ENCODE results near the gene CDK5R2. TPM values are rescaled to one million over a fixed set of nuclear protein-coding genes. Genes with fewer than 3 reads are reported as not detected.

Gene CDK5R2
- total RNA-seq, 2 donors from 2014 or later, result 0.81 to 0.95 TPM

DNA sequence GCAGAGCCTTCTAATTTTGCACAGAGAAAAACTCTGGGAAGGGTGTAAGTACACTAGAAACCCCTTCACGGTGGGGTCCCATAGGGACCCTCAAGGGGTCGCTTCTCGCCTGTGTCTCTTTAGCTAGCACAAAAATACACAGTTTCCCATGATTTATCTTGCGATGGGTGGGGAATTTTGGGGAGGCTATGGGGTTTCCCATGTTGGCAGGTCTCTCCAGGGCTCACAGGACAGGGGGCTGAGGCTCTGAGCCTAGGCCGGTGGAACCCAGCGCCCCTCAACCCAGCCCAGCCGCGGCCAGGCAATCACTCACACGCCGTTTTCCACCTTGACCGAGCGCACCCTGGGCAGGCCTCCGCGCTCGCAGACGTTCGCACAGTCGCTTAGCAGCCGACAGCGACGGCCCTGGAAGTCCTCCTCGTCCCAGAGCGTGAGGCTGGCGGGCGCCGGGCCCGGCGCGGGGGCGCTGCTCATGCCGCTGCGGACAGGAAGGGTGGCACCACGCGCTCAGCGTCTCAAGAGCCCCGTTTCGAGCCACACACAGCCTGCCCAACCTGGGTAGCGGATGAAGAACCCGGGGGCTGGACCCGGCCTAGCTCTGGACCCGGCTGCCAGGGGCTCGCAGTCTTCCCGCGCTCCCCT lies 33.4 kb downstream of the CDK5R2 start:
- Mint-ChIP-seq H3K4me3 (peak overlapping the region; percentile 19), H3K27me3 (ENCODE audit: insufficient read depth) (peaks cover 92% of the 10 kb centered on the region), H3K27ac (no peak overlapping the region), H3K9me3 (no peaks in the 10 kb centered on the region), H3K36me3 (ENCODE audit: low read depth) (no peaks in the 10 kb centered on the region), H3K4me1 (peaks cover 12% of the 10 kb centered on the region)
- peak overlapping the region; percentile 73 for H3K4me3 ChIP-seq (ENCODE audit: low read length)
- H3K36me3 ChIP-seq (ENCODE audit: control insufficient read depth, insufficient read depth, low read length), result no peaks in the 10 kb centered on the region
- H3K27me3 ChIP-seq (ENCODE audit: control insufficient read depth, insufficient read depth, low read length, poor library complexity, severe bottlenecking), result peaks cover 82% of the 10 kb centered on the region
- peak; percentile 73 for DNase-seq
- no peaks in the 10 kb centered on the region for H3K9me3 ChIP-seq (ENCODE audit: control insufficient read depth, low read length)
- H3K4me1 ChIP-seq (ENCODE audit: control insufficient read depth, insufficient read depth, low read length), result peaks cover 8% of the 10 kb centered on the region
- H3K9ac ChIP-seq (ENCODE audit: extremely low read depth, low read length, poor library complexity, severe bottlenecking), result no peak overlapping the region
- 7% methylated on average over 13 to 44 of the region's 44 CpGs for WGBS, 2 experiments (ENCODE audit: insufficient coverage in 1 of 2, insufficient read length in 1 of 2)
- H3K27ac ChIP-seq (ENCODE audit: low read depth, low read length), result no peak overlapping the region
- TF ChIP-seq, protein P1, sequence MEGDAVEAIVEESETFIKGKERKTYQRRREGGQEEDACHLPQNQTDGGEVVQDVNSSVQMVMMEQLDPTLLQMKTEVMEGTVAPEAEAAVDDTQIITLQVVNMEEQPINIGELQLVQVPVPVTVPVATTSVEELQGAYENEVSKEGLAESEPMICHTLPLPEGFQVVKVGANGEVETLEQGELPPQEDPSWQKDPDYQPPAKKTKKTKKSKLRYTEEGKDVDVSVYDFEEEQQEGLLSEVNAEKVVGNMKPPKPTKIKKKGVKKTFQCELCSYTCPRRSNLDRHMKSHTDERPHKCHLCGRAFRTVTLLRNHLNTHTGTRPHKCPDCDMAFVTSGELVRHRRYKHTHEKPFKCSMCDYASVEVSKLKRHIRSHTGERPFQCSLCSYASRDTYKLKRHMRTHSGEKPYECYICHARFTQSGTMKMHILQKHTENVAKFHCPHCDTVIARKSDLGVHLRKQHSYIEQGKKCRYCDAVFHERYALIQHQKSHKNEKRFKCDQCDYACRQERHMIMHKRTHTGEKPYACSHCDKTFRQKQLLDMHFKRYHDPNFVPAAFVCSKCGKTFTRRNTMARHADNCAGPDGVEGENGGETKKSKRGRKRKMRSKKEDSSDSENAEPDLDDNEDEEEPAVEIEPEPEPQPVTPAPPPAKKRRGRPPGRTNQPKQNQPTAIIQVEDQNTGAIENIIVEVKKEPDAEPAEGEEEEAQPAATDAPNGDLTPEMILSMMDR (conservative IDR thresholded peaks at IDR 0.05), result no peak

DNA sequence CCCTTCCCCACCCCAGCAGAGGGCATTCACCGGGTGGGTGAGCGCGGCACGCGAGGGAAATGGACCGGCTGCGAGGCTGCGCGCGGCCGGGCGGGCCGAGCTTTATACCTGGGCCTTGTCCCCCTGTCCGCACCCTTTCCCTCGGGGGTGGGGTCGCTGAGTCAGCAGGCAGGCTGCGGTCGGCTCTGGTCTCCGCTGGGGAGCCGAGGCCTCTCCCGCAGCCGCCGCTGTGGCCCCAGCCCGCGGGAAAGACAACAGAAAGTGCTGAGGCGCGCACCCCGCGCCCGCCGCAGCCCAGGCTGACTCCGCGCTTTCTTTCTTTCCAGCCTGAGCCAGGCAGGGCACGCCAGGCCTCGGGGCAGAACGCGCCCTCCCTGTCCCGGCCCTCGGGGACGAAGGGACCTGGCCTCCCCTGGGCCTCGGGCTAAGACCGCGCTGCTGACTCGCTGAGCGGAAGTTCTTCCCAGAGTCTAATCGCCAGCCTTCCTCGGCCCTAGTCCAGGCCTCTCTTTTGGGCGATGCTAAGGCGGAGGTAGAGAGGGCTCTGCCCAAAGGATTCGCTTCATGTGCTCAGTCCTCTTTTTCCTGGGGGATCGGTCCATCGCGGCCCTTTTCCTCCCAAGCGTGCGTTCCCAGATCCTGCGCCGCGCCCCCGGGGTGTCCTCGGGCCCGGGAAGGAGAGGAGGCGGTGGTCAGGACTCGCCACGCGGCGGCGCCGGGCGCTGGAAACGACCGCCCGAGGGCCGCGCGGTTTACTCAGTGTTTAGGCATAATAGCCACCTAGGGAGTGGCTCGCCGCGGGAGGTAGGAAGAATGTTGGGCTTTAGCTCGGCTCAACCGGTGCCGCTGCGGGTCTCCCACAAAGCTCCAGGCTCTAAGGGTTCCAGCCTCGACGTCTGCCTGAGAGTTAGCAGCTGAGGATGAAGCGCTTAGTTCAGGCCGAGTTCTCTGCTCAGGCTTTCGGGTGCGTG lies 34.2 kb downstream of the CDK5R2 start, which contains the start of gene CRYBA2:
Gene CRYBA2 (minus strand): TSS at position 78 of the 971 bp plus-strand sequence. CDS start 246 bp downstream, outside the sequence.
- Histone ChIP-seq H3K4me3 (ENCODE audit: low read length) (peak within 1 kb of the TSS; percentile 73), H3K27me3 (ENCODE audit: control insufficient read depth, insufficient read depth, low read length, poor library complexity, severe bottlenecking) (peaks cover 74% of the 10 kb centered on the region), H3K9ac (ENCODE audit: extremely low read depth, low read length, poor library complexity, severe bottlenecking) (no peak within 1 kb of the TSS), H3K4me1 (ENCODE audit: control insufficient read depth, insufficient read depth, low read length) (peaks cover 17% of the 10 kb centered on the region), H3K9me3 (ENCODE audit: control insufficient read depth, low read length) (no peaks in the 10 kb centered on the region), H3K36me3 (ENCODE audit: control insufficient read depth, insufficient read depth, low read length) (no peaks in the 10 kb centered on the region), H3K27ac (ENCODE audit: low read depth, low read length) (no peak within 1 kb of the TSS)
- H3K27ac Mint-ChIP-seq, result no peak within 1 kb of the TSS
- DNase-seq, result peak; percentile 78
- no peaks in the 10 kb centered on the region for H3K36me3 Mint-ChIP-seq (ENCODE audit: low read depth)
- H3K27me3 Mint-ChIP-seq (ENCODE audit: insufficient read depth), result peaks cover 91% of the 10 kb centered on the region
- H3K4me3 Mint-ChIP-seq, result peak within 1 kb of the TSS; percentile 19
- H3K4me1 Mint-ChIP-seq, result peaks cover 20% of the 10 kb centered on the region
- TF ChIP-seq, protein P1 (conservative IDR thresholded peaks at IDR 0.05), result peak; percentile 42
- WGBS, 2 experiments (ENCODE audit: insufficient coverage in 1 of 2, insufficient read length in 1 of 2), result 3 to 6% methylated on average over 31 to 88 of the region's 88 CpGs
- no peaks in the 10 kb centered on the region for H3K9me3 Mint-ChIP-seq

DNA sequence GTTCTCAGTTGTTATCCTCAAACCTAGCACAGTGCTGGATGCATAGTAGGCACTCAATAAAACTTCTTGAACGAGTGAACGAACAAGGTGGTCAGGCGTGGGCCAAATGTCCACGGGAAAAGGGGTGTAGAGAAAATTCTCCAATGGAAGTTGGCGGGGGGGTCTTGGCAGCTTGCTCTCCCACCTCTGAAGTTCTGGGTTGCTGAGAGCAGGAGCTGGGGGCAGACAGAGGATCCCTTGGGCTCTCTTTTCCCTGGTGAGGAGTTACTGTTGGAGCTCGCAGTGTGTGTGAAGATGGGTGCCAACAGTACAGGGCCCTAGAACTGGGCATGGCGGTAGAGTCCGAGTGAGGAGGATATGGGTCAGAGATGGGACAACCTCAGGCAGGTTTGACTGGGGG lies 36.1 kb downstream of the CDK5R2 start:
- Mint-ChIP-seq H3K27ac (no peak overlapping the region), H3K36me3 (ENCODE audit: low read depth) (no peaks in the 10 kb centered on the region), H3K4me3 (peak overlapping the region; percentile 49), H3K9me3 (no peaks in the 10 kb centered on the region), H3K27me3 (ENCODE audit: insufficient read depth) (peaks cover 80% of the 10 kb centered on the region), H3K4me1 (peaks cover 27% of the 10 kb centered on the region)
- H3K27ac ChIP-seq (ENCODE audit: low read depth, low read length), result no peak overlapping the region
- H3K4me3 ChIP-seq (ENCODE audit: low read length), result no peak overlapping the region
- no peak overlapping the region for H3K9ac ChIP-seq (ENCODE audit: extremely low read depth, low read length, poor library complexity, severe bottlenecking)
- 41 to 45% methylated on average over 4 to 8 of the region's 8 CpGs for WGBS, 2 experiments (ENCODE audit: insufficient coverage in 1 of 2, insufficient read length in 1 of 2)
- TF ChIP-seq, protein P1 (conservative IDR thresholded peaks at IDR 0.05), result no peak
- no peaks in the 10 kb centered on the region for H3K9me3 ChIP-seq (ENCODE audit: control insufficient read depth, low read length)
- no peak for DNase-seq
- H3K27me3 ChIP-seq (ENCODE audit: control insufficient read depth, insufficient read depth, low read length, poor library complexity, severe bottlenecking), result peaks cover 54% of the 10 kb centered on the region
- H3K36me3 ChIP-seq (ENCODE audit: control insufficient read depth, insufficient read depth, low read length), result no peaks in the 10 kb centered on the region
- peaks cover 18% of the 10 kb centered on the region for H3K4me1 ChIP-seq (ENCODE audit: control insufficient read depth, insufficient read depth, low read length)

All from endodermal cell (in vitro differentiated cells).